RWPE1 (cell line): ENCODE measurements around the gene DGKH.

Source experiments
- CTCF ChIA-PET: fragments of 350-600 bp; sonication (Branson Sonifier 250); formaldehyde crosslinking; extraction: SDS; loops from one replicate; lab custom pipeline; 2021; lab: Yijun Ruan, JAX
- POLR2A ChIA-PET: fragments of 400-600 bp; formaldehyde crosslinking; extraction: SDS; loops from one replicate; lab custom pipeline; 2020; ENCODE audit warnings: antibody characterized with exemption; ENCODE audit not compliant: low non-redundant PET; lab: Yijun Ruan, JAX
- DNase-seq: peaks from one replicate; pipeline ENCODE4 v3.0.0; 2012; ENCODE audit warnings: low spot score
- H3K27ac ChIP-seq: fragments of 450-650 bp; 2 replicates; pipeline ENCODE4 v1.5.1; 2017
- TF ChIP-seq, protein P1 (sequence below): fragments of 450-650 bp; conservative IDR thresholded peaks from 2 replicates; pipeline ENCODE4 v1.5.1; 2017; ENCODE audit warnings: low read depth, mild to moderate bottlenecking

Gene DGKH

DNA sequence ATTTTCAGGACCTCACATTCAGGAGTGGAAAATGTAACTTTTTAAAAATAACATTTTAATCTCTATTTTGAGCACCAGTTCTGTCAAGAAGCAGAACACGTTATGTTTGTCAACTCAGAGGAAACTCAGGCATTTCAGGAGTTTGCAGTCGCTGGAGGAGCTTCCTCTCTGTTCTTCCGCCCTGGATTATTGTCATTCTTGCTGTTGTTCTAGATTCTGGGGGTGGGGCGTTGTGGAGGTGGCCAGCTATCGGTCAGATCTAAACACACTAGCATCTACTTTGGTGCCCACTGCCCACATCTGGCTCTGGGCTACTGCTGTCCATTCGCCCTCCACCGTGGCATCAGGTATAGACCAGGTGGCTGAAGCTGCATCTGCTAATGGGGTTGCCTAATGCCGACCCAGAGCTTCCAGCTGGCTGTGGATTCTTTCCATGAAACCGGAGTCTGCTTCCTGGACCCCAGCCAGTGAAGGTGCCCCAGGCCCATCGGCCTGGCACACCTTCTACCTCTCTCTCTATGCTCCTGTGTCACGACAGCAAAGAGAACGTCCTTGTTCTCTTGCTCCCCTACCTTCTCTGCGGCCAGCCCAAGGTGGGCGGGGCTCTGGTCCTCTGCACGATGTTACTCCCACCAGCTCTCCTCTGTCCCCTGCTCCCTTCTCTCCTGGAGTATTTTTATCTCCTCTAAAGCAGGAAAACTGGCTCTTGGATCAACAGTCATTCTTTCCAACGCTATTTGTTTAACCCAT is 36.7 kb upstream of the DGKH start:
- TF ChIP-seq, protein P1, sequence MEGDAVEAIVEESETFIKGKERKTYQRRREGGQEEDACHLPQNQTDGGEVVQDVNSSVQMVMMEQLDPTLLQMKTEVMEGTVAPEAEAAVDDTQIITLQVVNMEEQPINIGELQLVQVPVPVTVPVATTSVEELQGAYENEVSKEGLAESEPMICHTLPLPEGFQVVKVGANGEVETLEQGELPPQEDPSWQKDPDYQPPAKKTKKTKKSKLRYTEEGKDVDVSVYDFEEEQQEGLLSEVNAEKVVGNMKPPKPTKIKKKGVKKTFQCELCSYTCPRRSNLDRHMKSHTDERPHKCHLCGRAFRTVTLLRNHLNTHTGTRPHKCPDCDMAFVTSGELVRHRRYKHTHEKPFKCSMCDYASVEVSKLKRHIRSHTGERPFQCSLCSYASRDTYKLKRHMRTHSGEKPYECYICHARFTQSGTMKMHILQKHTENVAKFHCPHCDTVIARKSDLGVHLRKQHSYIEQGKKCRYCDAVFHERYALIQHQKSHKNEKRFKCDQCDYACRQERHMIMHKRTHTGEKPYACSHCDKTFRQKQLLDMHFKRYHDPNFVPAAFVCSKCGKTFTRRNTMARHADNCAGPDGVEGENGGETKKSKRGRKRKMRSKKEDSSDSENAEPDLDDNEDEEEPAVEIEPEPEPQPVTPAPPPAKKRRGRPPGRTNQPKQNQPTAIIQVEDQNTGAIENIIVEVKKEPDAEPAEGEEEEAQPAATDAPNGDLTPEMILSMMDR: no peak
- CTCF ChIA-PET: no interaction called here
- no peak overlapping the region for H3K27ac ChIP-seq
- no peak for DNase-seq
- POLR2A ChIA-PET: no interaction called here

DNA sequence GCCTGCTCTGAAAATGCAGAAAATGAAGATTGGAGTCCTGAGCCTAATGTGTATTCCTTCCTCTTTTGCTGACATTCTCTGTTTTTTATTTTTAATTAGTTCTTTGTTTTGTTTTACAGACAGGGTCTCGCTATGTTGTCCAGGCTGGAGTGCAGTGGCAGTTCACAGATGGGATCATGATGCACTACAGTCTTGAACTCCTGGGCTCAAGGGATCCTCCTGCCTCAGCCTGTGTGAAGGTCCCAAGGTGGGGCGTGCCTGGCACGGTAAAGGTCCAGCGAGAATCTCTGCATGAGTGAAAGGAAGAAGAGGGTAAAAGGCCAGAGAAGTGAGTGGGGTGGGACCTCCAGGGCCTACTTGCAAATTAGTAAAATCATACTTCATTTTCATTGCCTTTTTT is 34.3 kb upstream of the DGKH start:
- H3K27ac ChIP-seq: no peak overlapping the region
- TF ChIP-seq, protein P1: no peak
- DNase-seq: no peak
- ChIA-PET CTCF (no interaction called here), POLR2A (no interaction called here)

DNA sequence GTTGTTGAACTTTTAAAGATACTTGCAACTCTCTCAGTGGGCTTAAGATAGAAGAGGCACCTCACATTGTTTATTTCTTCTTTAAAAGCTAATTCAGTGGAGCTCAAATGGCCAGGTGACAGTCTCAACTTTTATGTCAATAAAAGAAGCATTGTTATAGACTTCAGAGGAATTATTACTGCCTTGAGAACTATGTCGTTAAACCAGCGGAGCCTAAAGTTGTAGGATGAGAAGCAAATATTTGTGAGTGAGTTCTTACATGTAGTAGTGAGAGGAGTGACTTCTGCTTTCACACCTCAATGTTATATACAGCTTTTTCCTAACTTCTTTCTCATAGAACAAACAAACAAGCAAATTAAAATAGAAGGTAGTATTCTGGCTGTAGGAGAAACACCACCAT is 31.2 kb upstream of the DGKH start:
- CTCF ChIA-PET: interaction anchor here (0.7 kb wide), 1 partner anchor 74 kb away, joined by 3 read pairs; no protein-coding TSS in a partner anchor
- H3K27ac ChIP-seq: no peak overlapping the region
- TF ChIP-seq, protein P1: no peak
- POLR2A ChIA-PET: no interaction called here
- no peak for DNase-seq

DNA sequence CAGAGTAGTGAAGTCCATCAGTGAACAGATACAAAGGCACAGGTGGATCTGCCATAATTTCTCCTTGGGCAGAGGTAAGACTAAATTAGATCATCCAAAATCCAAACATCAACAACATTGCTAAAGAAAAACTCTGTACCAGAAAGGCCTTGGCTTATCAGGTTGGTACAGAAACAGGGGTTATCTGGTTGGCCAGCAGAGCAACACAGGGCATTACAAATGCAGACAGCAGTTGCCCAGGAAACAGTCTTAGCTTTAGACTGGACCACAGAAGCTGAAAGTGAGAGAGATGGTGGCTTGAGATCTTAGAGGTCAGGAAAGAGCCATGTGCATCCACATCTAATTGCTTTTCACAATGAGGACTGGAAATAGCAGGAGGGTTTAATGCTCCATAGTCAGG is 26.6 kb upstream of the DGKH start:
- CTCF ChIA-PET: no interaction called here
- H3K27ac ChIP-seq: no peak overlapping the region
- POLR2A ChIA-PET: no interaction called here
- no peak for DNase-seq
- TF ChIP-seq, protein P1: no peak

DNA sequence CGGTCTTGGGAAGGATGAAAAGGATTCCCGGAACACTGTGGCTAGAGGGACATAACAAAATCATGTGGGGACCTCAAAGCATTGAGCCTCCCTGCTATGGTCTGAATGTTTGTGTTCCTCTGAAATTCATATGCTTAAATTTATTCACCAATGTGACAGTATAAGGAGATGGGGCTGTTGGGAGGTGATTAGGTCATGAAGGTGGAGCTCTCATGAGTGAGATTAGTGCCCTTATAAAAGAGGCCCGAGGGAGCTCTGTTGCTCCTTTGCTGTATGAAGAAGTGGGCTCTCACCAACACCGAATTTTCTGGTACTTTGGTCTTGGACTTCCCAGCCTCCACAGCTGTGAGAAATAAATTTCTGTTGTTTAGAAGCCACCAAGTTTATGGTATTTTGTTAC is 26.1 kb upstream of the DGKH start:
- no peak for DNase-seq
- CTCF ChIA-PET: no interaction called here
- POLR2A ChIA-PET: no interaction called here
- no peak overlapping the region for H3K27ac ChIP-seq
- TF ChIP-seq, protein P1: no peak

DNA sequence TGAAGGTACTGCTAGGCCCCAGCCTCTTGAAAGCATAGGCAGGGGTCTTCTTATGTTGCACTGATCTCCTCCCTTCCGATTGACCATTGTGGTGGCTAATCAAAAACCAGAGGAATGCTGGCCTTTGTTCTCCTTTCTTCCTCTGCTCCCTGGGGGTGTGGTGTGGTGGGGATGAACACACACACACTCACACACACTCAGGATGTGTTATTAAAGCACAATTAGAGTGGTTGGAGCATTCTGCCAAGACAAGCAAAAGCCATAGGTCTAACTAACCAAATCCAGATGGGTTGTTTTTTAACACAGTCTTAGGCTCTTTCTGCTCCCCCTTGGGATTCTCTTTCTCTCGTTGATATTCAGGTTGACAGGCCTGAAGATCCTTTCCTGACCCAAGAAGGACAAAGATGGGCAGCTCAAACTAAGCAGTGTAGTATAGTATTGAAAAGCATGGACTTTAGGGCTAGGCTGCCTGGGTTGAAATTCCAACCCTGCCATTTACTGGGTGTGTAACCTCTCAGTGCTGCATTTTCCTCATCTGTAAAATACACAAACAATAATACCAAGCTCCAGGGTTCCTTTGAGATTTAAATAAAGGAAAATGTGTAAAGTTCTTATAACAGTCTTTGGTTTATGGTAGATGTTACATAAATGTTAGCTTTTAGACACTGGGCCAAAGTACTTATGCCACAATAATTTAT is 25.5 kb upstream of the DGKH start:
- CTCF ChIA-PET: no interaction called here
- TF ChIP-seq, protein P1: no peak
- no peak overlapping the region for H3K27ac ChIP-seq
- no peak for DNase-seq
- POLR2A ChIA-PET: no interaction called here
